Peyer's patch (tissue), 4 donors: ENCODE measurements around the gene ARHGAP11B.
A peak's percentile ranks its signal among the peaks of the same experiment; 100 is the strongest.
"Not testable (repeated sequence)": the region's sequence is repeated elsewhere in the genome, so short reads cannot be mapped to it uniquely, and the experiment has no call there.

Experiments used
- DNase-seq, 3 donors: peaks; one replicate each; pipeline ENCODE4 v3.0.0-alpha.2; 2017 to 2019
- H3K27ac ChIP-seq, 4 donors: fragments of 200-600 bp; sonication (generic); one replicate each; pipeline ENCODE4 v1.5.1; 2016 to 2019
- H3K27me3 ChIP-seq, 2 donors: fragments of 200-600 bp; sonication (generic); one replicate each; pipeline ENCODE4 v1.5.1; 2019
- H3K36me3 ChIP-seq, 3 donors: fragments of 200-600 bp; sonication (generic); one replicate each; pipeline ENCODE4 v1.5.1; 2016 to 2019
- H3K4me1 ChIP-seq, 4 donors: fragments of 200-600 bp; sonication (generic); one replicate each; pipeline ENCODE4 v1.5.1; 2016 to 2019
- H3K4me3 ChIP-seq, 4 donors: fragments of 200-600 bp; sonication (generic); 1 replicate in 3 of 4; 2 replicates in 1 of 4; pipeline ENCODE4 v1.5.1; 2016 to 2019; ENCODE audit warnings: mild to moderate bottlenecking in 1 of 4
- H3K9me3 ChIP-seq, 4 donors: fragments of 200-600 bp; sonication (generic); one replicate each; pipeline ENCODE4 v1.5.1; 2016 to 2019; ENCODE audit warnings: mild to moderate bottlenecking in 1 of 4
- TF ChIP-seq, protein P1 (sequence below), 6 experiments: fragments of 450-650 bp in 4 of 6; fragments of 200-600 bp in 2 of 6; sonication (generic) in 1 of 6; IDR thresholded peaks; one replicate each; pipeline ENCODE4 v1.5.1; 2017 to 2019; ENCODE audit warnings: antibody characterized with exemption in 6 of 6, mild to moderate bottlenecking in 3 of 6, moderate library complexity in 1 of 6

ARHGAP11B gene

DNA sequence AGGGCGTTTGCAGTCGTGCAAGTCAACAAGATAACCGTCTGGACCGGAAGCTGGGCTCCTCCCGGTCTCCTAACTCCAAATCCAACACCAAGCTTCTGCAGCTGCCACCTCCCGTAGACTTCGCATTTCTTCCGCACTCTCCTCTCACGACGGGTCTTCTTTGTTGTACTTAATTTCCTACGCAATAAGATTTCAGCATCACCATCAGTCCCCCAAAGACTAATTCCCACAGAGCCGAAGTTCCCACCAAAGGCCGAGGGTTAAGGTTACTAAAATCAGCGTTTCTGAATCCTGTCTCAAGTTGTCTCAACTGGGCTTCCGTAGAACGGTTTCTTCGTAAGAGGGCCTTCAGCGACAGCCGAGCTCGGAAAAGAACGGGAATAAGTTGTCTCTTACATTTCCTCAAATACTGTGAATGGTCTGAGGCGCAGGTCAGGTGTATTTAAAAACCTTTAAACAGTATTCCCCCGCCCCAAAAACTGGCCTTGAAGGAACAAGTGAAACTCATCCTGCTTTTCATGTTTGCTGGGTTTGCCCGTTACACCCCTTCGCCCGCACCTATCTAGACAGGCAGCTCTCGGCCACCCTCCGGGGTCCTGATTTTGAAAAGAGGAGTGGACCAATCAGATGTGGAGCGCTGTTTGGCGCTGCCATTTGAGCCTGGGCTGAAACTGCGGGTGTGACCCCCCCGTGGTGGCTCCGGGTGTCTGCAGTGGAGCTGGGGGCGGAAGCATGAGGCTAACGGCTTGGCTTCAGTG is at the start of gene ARHGAP11B:
TSS of gene ARHGAP11B (plus strand) at position 693 of the 758 bp plus-strand sequence.
- H3K4me3 ChIP-seq, result peak within 1 kb of the TSS; percentile 44 to 75 (median 63)
- TF ChIP-seq, protein P1, sequence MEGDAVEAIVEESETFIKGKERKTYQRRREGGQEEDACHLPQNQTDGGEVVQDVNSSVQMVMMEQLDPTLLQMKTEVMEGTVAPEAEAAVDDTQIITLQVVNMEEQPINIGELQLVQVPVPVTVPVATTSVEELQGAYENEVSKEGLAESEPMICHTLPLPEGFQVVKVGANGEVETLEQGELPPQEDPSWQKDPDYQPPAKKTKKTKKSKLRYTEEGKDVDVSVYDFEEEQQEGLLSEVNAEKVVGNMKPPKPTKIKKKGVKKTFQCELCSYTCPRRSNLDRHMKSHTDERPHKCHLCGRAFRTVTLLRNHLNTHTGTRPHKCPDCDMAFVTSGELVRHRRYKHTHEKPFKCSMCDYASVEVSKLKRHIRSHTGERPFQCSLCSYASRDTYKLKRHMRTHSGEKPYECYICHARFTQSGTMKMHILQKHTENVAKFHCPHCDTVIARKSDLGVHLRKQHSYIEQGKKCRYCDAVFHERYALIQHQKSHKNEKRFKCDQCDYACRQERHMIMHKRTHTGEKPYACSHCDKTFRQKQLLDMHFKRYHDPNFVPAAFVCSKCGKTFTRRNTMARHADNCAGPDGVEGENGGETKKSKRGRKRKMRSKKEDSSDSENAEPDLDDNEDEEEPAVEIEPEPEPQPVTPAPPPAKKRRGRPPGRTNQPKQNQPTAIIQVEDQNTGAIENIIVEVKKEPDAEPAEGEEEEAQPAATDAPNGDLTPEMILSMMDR (IDR thresholded peaks at IDR 0.05), result peak in 1 of 6 experiments; percentile 17
- H3K9me3 ChIP-seq, H3K27me3 ChIP-seq, H3K4me1 ChIP-seq, H3K36me3 ChIP-seq: not testable (repeated sequence)
- H3K27ac ChIP-seq, result peak within 1 kb of the TSS; percentile 65 to 88 (median 82)
- peak; percentile 92 to 97 (median 95) for DNase-seq

DNA sequence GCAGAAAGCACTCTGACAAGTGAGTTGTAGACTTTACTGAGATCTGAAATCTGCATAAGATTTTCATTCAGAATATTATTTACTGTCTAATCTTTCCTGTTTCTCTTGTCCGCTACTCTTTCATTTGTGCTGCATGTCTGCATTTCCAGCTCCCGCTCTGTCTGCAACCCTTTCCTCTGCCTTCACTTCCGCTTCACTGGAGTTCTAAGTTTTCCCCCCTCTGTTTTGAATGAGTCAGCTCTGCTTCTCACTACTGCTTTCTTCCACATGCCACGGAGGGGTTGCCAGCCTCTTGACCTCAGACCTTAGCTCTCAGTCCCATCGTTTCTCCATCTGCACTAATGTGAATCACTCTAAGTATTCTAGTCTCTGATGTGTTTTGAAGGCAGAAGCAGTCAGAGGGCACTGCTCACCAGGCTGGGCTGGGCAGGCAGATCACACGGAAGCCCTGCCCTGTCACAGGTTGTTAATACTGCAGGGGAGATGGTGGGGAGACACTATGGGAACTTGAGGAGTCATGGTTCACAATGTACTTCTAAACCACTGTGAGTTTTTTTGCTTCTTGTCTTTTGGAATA is 46.4 kb upstream of the ARHGAP11B start:
- H3K36me3 ChIP-seq, H3K4me1 ChIP-seq, H3K9me3 ChIP-seq, DNase-seq, H3K27ac ChIP-seq, H3K27me3 ChIP-seq, H3K4me3 ChIP-seq: not testable (repeated sequence)

DNA sequence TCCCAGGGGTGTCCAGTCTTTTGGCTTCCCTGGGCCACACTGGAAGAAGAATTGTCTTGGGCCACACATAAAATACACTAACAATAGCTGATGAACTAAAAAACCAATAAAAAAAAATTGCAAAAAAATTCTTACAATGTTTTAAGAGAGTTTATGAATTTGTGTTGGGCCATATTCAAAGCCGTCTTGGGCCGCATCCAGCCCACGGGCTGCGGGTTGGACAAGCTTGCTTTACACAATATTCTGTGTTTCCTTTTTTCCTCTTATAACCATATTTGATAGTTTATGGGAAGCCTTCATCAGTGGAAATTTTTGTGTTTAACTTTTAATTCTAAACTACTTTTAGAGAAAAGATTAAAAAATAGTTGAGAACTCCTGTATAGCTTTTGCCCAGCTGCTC is 45.2 kb upstream of the ARHGAP11B start:
- H3K36me3 ChIP-seq, DNase-seq, H3K9me3 ChIP-seq, H3K4me3 ChIP-seq, H3K27me3 ChIP-seq, H3K4me1 ChIP-seq, H3K27ac ChIP-seq: not testable (repeated sequence)

- not testable (repeated sequence) for H3K27me3 ChIP-seq, H3K9me3 ChIP-seq, DNase-seq, H3K4me1 ChIP-seq, H3K4me3 ChIP-seq, H3K27ac ChIP-seq, H3K36me3 ChIP-seq
- TF ChIP-seq, protein P1 (IDR thresholded peaks at IDR 0.05), result peak in 4 of 6 experiments; percentile 12 to 60 (median 46)
These were observed 27.0 kb upstream of the ARHGAP11B start for GRCh38 chr15:30598953-30599352.

DNA sequence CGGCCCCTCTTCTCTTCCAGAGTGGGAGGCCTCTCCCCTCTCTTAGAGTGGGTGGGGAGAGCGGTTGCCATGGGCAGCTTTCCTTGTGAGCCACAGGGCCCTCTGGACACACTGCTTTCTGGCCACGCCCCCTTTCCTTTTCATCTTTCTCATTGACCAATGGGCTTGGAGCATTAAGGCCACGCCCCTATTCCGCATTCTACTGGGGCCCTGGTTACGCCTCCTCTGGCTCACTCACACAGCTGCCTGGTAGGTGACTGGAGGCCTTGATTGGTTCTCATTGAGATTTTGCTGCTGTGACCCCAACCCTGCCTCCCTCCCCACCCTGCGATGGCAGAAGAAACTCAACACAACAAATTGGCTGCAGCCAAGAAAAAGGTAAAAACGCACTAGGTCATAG is 22.1 kb upstream of the ARHGAP11B start, which contains the start of gene GOLGA8H:
TSS of gene GOLGA8H (plus strand) at position 233 of the 400 bp plus-strand sequence. CDS start at position 331, 98 bp downstream.
- not testable (repeated sequence) for H3K4me1 ChIP-seq, H3K27me3 ChIP-seq, H3K4me3 ChIP-seq, H3K36me3 ChIP-seq, H3K27ac ChIP-seq, DNase-seq, H3K9me3 ChIP-seq

DNA sequence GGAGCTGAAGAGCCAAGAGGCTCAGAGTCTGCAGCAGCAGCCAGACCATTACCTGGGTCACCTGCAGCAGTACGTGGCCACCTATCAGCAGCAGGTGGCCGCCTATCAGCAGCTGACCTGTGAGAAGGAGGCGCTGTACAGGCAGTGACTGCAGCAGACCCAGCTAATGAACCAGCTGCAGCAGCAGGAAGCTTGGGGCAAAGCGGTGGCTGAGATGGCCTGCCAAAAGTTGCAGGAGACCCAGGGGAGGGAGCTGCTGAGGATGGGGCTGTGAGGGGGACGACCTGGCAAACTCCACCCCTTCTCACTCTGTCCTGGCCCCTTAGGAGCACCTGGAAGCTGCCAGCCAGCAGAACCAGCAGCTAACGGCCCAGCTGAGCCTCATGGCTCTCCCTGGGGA is 13.7 kb upstream of the ARHGAP11B start:
- not testable (repeated sequence) for H3K4me1 ChIP-seq, H3K9me3 ChIP-seq, H3K27me3 ChIP-seq, H3K27ac ChIP-seq, DNase-seq, H3K4me3 ChIP-seq, H3K36me3 ChIP-seq

- not testable (repeated sequence) for H3K4me3 ChIP-seq, H3K27ac ChIP-seq, H3K27me3 ChIP-seq, DNase-seq, H3K4me1 ChIP-seq, H3K9me3 ChIP-seq, H3K36me3 ChIP-seq
These were observed 4.6 kb upstream of the ARHGAP11B start for GRCh38 chr15:30621342-30621741.

- not testable (repeated sequence) for H3K36me3 ChIP-seq, H3K4me1 ChIP-seq, H3K27me3 ChIP-seq, H3K9me3 ChIP-seq, DNase-seq
- H3K27ac ChIP-seq, result peak overlapping the region in 3 of 4 donors; percentile 81 to 88 (median 83)
- peak overlapping the region; percentile 44 to 75 (median 63) for H3K4me3 ChIP-seq
These were observed 252 bp downstream of the ARHGAP11B start for GRCh38 chr15:30626194-30626565.

DNA sequence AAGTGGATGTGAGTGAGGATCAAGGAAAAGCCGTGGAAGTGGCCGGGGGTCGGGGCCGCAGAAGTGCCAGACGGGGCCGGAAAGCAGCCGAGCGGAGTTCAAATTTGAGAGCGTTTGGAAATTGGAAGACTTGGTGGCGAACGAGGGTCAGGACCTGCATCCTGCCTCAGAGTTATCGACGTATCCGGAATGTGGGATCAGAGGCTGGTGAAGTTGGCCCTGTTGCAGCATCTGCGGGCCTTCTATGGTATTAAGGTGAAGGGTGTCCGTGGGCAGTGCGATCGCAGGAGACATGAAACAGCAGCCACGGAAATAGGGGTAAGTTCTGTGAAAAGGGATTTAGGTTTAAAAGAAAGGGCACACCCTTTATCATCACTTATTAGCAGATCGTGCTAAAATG is 704 bp downstream of the ARHGAP11B start:
- not testable (repeated sequence) for DNase-seq, H3K27me3 ChIP-seq, H3K36me3 ChIP-seq, H3K9me3 ChIP-seq, H3K4me1 ChIP-seq
- H3K4me3 ChIP-seq, result peak overlapping the region; percentile 44 to 75 (median 63)
- peak overlapping the region in 3 of 4 donors; percentile 81 to 88 (median 83) for H3K27ac ChIP-seq
